DMS 273 treated with DMSO at 0.1 percent for 48 hours (cell line): ENCODE data around the gene MAPK13.
"Not testable (repeated sequence)": the region's sequence is repeated elsewhere in the genome, so short reads cannot be mapped to it uniquely, and the experiment has no call there.

ENCODE experiments used
- DNase-seq: peaks from one replicate; lab custom pipeline; 2025; lab: John Stamatoyannopoulos, UW

MAPK13 gene

GRCh38 chr6:36127462-36128016 is 2.8 kb upstream of the MAPK13 start:
- no peak for DNase-seq

DNA sequence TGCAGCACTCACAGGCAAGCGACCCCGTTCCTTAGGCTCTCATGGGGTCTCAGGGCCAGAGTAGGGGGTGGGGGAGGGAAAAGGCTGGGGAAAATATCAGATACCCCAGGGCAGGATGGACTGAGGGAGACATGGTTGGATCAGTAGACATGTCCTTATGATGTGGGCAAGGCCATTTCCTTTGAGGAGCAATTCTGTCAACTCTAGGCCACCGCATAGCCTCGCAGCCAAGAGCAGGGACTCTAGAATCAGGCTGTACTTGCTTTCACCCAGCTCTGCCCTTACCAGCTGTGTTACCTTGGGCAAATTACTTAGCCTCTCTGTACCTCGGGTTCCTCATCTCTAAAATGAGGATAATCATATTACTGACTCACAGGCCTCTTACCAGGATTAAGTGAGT is 2.2 kb upstream of the MAPK13 start:
- no peak for DNase-seq

GRCh38 chr6:36128793-36129192 is 1.5 kb upstream of the MAPK13 start:
- DNase-seq = no peak

DNA sequence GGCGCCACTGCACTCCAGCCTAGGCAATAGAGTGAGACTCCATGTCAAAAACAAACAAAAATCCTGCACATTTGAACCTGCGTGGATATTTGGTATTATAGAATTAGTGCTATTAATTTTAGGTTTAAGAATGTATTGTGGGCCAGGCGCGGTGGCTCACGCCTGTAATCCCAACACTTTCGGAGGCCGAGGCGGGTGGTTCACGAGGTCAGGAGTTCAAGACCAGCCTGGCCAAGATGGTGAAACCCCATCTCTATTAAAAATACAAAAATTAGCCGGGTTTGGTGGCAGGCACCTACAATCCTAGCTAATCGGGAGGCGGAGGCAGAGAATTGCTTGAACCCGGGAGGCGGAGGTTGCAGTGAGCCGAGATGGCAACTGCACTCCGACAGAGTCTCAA is 979 bp upstream of the MAPK13 start:
- not testable (repeated sequence) for DNase-seq

- no peak for DNase-seq
Measured at GRCh38 chr6:36130667-36131510, 576 bp downstream of the MAPK13 start.

DNA sequence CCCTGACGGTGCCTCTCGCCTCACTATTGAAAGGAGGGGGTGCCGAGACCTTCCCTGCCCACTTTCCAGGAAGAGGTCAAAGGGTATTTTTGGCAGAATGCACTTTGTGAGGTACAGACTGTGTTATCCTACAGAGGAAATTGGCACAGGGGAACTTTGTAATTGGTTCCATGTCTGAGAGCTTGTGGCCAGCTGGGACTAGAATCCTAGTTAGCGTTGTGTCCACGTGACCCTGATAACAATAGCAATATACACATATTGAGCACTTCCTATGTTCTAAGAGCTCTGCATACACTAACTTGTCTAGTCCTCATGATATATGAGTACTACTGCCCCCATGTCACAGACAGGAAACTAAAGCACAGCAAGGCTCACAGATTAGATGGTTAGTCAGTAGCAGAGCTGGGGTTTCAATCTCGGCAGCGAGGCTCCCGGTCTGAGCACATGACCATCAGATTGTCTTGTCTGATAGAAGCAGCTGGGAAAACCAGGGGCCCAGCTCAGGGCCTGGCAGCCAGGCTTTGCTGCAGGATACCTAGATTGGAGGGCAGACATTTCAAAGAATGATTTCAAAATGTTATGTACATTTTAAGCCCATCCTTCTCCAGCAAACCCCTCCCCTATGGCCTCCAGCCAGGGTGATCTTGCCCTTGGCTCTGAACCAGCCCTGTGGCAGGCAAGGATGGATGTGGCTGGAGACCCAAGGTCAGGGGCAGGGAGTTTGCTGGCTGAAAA is 1.4 kb downstream of the MAPK13 start:
- DNase-seq = no peak

DNA sequence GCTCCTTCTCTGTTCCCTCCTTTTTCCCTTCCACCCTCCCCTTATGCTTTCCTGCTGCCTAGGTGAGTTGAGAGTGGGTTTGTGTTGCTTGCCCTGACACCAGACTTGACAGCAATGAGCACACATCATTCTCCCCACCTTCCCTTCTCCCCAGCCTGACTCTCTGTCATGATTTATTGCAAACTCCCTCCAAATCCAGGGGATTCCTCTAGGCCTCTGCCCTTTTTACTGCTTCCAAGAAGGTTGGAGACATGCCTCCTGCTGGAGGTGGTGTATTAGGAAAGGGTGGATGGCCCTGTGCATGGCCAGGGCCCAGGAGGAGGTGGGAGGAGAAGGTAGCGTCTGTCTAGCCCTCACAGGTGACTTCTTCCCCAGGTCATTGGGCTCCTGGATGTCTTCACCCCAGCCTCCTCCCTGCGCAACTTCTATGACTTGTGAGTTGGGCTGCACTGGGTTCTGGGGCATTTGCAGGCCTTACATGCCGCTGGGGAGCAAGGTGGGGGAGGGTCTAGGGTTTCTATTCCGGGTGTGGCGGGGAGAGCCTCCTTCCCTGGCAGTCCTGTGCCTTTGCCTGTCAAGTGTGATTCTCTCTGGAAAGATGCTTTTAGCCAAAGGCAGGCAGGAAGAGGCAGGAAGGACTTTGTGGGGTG is 2.1 kb downstream of the MAPK13 start:
- DNase-seq = no peak

DNA sequence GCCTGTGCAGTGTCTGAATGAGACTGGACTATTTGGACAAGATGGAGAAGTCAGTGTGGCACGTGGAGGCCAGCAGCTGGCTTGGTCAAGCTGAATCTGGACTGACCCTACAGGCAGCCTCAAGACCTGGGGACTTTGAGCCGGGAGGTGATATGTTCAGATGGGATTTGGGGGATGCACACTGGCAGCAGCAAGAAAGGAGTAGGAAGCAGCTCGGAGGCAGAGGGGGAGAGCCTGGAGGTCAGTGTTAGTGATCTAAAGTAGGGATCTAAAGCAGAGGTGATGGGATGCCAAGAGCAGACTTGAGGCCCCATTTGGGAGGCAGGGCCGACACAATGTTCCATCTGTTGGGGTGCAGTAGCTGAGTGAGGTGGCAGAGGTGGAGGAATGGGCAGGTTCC is 2.8 kb downstream of the MAPK13 start:
- no peak for DNase-seq

- DNase-seq = no peak
Measured at GRCh38 chr6:36133912-36134311, 3.6 kb downstream of the MAPK13 start.

DNA sequence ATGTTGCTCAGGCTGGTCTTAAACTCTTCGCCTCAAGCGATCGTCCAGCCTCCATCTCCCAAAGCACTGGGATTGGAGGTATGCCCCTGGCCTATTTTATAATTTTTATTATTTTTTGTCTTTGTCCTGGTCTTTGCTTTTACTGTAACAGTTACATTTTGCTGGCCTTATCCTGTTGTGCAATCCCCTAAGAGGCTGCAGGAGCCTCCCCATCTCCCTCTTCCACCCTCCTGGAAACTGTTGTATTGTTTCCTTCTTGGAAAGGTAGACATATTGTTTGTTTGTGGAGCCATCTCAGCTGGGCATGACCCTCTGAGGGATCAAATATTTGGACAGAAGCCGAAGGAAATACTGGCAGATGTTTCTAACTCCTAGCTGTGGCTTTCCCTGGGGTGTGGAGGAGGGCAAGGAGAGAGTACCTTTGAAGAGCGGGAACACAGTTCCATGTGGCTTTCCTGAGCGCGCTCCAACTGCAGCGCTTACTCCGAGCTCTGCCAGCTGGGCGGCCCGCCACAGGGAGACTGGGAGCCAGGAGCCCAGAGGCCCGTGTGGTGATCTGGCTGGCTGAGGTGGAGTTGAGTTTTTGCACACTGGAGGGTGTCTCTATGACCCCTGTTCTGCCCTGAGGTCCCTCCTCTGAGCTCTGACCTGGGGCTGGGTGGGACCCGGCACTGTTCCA is 4.9 kb downstream of the MAPK13 start:
- DNase-seq = peak; percentile 77

- no peak for DNase-seq
Measured at GRCh38 chr6:36136034-36136433, 5.7 kb downstream of the MAPK13 start.

GRCh38 chr6:36136551-36136950 is 6.2 kb downstream of the MAPK13 start:
- DNase-seq = no peak

DNA sequence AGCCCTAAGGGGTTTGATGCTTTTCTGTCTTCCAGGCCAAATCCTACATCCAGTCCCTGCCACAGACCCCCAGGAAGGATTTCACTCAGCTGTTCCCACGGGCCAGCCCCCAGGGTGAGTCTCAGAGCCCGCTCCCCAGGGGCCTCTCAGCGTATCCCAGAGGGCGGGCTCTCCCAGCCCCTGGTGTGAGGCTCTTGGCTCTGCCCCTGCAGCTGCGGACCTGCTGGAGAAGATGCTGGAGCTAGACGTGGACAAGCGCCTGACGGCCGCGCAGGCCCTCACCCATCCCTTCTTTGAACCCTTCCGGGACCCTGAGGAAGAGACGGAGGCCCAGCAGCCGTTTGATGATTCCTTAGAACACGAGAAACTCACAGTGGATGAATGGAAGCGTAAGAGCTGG is 8.4 kb downstream of the MAPK13 start:
- no peak for DNase-seq

DNA sequence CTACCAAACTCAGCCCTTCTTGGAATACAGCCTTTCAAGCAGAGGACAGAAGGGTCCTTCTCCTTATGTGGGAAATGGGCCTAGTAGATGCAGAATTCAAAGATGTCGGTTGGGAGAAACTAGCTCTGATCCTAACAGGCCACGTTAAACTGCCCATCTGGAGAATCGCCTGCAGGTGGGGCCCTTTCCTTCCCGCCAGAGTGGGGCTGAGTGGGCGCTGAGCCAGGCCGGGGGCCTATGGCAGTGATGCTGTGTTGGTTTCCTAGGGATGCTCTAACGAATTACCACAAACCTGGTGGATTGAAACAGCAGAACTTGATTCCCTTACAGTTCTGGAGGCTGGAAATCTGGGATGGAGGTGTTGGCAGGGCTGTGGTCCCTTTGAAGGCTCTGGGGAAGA is 9.1 kb downstream of the MAPK13 start:
- peak; percentile 80 for DNase-seq

DNA sequence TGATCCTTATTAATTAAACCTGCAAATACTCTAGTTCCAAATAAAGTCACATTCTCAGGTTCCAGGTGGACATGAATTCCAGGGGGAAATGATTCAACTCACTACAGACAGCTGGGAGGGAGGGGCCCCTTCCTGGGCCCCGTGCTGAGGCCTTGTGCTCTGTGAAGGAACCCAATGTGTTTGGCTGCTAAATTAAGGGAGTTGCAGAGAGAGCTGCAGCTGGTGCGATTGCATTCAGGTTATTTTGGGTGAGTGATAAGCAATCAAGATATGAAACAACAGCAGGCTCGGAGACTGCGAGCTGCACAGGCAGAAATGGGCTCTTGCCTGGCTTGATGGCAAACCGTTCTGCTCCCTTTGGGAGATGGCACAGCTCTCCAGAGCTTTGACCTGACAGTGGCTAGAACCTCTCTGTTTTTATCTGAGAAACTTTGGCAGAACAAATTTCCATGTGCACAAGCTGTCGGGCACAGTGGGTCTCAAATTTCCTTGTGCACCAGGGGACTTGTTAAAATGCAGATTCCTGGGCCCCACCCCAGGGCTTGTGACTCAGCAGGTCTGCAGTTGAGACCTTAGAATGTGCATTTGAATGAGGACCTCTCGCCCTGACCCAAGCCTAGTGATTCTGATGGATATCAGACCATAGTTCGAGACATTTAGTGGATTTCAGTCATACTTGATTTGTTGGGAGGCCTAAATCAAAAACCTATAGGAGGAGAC is 9.8 kb downstream of the MAPK13 start:
- DNase-seq = peak; percentile 97

DNA sequence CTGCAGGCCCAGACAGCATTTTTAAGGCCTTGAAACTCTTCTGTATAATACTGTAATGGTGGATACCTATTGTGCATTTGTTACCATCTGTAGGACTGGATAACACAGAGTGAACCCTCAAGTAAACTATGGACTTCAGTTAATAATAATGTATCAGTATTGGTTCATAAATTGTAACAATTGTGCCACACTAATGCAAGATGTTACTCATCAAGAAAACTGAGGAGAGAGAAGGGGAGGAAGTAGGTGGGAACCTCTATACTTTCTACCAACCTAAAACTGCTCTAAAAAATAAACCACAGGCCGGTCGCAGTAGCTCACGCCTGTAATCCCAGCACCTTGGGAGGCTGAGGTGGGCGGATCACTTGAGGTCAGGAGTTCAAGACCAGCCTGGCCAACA is 10.8 kb downstream of the MAPK13 start:
- no peak for DNase-seq

- DNase-seq = no peak
Measured at GRCh38 chr6:36141961-36142360, 11.6 kb downstream of the MAPK13 start.

GRCh38 chr6:36142971-36143838 is 12.9 kb downstream of the MAPK13 start:
- no peak for DNase-seq

DNA sequence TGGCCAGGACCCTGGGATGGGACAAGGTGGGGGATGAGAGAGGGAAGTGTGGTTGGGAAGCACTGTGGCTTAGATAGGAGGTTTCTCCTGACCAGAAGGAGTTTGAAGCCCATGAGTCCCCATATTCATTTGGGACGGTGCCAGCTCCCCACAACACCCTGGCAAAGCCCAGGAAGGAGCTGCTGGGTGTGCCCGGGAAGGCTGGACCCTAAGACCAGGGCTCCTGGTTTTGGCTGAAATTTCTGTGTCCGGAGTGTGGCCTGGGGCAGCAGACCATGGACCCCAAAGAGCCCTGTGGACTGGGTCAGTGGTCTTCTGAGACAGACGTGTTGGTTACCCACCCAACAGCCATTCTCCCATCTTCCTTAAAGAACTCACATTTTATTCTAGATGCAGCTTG is 15.2 kb downstream of the MAPK13 start:
- no peak for DNase-seq

GRCh38 chr6:36147294-36147693 is 17.0 kb downstream of the MAPK13 start:
- no peak for DNase-seq
